ENCODE measurements around the gene CARF.
"Not testable (repeated sequence)": the region's sequence is repeated elsewhere in the genome, so short reads cannot be mapped to it uniquely, and the experiment has no call there.

Gene CARF

GRCh38 chr2:202911512-202912341, at the start of gene CARF, which contains the start of gene WDR12:
CARF (plus strand) TSS chr2:202912275; CDS start chr2:202941903, 29,628 bp downstream.
WDR12 (minus strand) TSS chr2:202911673; CDS start chr2:202911476, 197 bp downstream.
- peak; percentile 95 for DNase-seq

GRCh38 chr2:202870431-202871299, 41.4 kb upstream of the CARF start:
- DNase-seq = peak; percentile 58

GRCh38 chr2:202871300-202872141, 40.6 kb upstream of the CARF start, which contains the start of gene ICA1L:
ICA1L (minus strand) TSS chr2:202871766; CDS start chr2:202829009, 42,757 bp downstream.
- DNase-seq = peak; percentile 72

- DNase-seq = no peak
Observed at GRCh38 chr2:202877699-202878098, 34.4 kb upstream of the CARF start.

- DNase-seq = no peak
Observed at GRCh38 chr2:202881570-202881969, 30.5 kb upstream of the CARF start.

- DNase-seq = no peak
Observed at GRCh38 chr2:202883987-202884675, 27.9 kb upstream of the CARF start.

GRCh38 chr2:202885190-202885589, 26.9 kb upstream of the CARF start:
- no peak for DNase-seq

- DNase-seq = not testable (repeated sequence)
Observed at GRCh38 chr2:202905507-202905906, 6.6 kb upstream of the CARF start.

GRCh38 chr2:202908186-202908585, 3.9 kb upstream of the CARF start:
- no peak for DNase-seq

- DNase-seq = no peak
Observed at GRCh38 chr2:202909394-202910192, 2.5 kb upstream of the CARF start.

- DNase-seq = not testable (repeated sequence)
Observed at GRCh38 chr2:202910250-202910649, 1.8 kb upstream of the CARF start.

- no peak for DNase-seq
Observed at GRCh38 chr2:202910698-202911097, 1.4 kb upstream of the CARF start.

GRCh38 chr2:202911203-202911511, 918 bp upstream of the CARF start:
- no peak for DNase-seq

- not testable (repeated sequence) for DNase-seq
Observed at GRCh38 chr2:202912342-202913201, 497 bp downstream of the CARF start.

- DNase-seq = no peak
Observed at GRCh38 chr2:202918860-202919259, 6.8 kb downstream of the CARF start.

- DNase-seq = no peak
Observed at GRCh38 chr2:202932425-202933138, 20.5 kb downstream of the CARF start.

GRCh38 chr2:202933139-202933510, 21.1 kb downstream of the CARF start:
- no peak for DNase-seq

GRCh38 chr2:202933958-202934357, 21.9 kb downstream of the CARF start:
- no peak for DNase-seq

- DNase-seq = no peak
Observed at GRCh38 chr2:202934456-202934855, 22.4 kb downstream of the CARF start.

- DNase-seq = no peak
Observed at GRCh38 chr2:202938960-202939359, 26.9 kb downstream of the CARF start.
